NCI-H526 treated with DMSO at 0.1 percent for 48 hours (cell line): ENCODE data around the gene RANBP17.
"Not testable (repeated sequence)": the region's sequence is repeated elsewhere in the genome, so short reads cannot be mapped to it uniquely, and the experiment has no call there.

Source experiments
- DNase-seq: peaks from one replicate; lab custom pipeline; 2025; lab: John Stamatoyannopoulos, UW

Gene RANBP17

DNA sequence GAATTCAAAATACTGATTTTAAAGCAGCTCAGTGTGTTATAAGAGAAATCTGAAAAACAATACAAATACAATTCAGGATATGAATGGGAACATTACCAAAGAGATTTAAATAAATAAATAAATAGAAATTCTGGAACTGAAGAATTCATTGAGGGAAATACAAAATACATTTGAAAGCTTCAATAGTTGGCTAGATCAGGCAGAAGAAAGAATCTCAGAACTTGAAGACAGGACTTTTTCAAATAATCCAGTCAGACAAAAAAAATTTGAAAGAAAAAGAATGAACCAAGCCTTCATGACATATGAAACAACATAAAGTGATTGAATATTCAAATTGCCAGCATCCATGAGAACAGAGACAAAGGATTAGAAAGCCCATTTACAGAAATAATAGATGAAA lies 387.6 kb downstream of the RANBP17 start:
- no peak for DNase-seq

DNA sequence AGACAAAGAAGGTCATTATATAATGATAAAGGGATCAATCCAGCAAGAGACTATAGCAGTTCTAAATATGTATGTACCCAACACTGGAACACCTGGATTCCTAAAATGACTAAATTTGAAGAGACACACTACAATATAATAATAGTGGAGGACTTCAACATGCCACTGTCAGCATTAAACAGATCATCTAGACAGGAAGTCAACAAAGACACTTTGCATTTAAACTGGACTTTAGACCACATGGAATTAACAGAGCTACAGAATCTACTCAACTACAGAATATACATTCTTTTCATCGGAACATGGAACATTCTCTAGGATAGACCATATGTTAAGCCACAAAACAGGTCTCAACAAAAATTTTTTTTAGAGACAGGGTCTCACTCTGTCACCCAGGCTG lies 388.9 kb downstream of the RANBP17 start:
- no peak for DNase-seq

DNA sequence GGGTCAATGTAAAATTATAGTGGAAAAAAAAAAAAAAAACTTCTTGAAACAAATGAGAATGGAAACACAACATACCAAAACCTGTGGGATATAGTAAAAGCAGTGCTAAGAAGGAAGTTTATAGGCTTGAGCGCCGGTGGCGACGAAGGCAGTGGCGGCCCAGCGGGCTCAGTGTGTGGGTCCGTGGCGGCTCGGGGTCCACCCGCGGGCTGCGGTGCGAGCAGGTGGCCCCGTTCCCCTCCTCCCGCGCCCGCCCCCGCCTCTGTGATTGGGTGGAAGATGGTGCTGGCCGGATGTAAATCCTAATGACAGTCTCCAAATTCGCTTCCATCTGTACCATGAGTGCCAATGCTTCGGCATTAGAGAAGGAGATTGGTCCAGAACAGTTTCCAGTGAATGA lies 389.7 kb downstream of the RANBP17 start:
- no peak for DNase-seq

DNA sequence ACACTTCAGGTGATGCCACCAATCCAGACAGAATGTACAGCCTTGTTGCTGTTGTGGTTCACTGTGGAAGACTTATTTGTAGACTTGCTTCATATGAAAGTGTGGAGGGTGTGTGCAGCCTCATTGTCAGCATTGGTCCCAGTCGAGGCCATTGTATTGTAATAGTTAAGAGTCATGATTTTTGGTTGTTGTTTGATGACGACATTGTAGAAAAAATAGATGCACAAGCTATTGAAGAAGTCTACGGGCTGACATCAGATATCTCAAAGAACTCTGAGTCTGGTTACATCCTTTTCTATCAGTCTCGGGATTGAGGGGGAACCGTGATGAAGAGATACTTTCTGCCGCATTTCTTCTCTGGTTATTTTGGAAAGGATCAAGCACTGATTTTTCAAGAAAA lies 390.9 kb downstream of the RANBP17 start:
- no peak for DNase-seq

DNA sequence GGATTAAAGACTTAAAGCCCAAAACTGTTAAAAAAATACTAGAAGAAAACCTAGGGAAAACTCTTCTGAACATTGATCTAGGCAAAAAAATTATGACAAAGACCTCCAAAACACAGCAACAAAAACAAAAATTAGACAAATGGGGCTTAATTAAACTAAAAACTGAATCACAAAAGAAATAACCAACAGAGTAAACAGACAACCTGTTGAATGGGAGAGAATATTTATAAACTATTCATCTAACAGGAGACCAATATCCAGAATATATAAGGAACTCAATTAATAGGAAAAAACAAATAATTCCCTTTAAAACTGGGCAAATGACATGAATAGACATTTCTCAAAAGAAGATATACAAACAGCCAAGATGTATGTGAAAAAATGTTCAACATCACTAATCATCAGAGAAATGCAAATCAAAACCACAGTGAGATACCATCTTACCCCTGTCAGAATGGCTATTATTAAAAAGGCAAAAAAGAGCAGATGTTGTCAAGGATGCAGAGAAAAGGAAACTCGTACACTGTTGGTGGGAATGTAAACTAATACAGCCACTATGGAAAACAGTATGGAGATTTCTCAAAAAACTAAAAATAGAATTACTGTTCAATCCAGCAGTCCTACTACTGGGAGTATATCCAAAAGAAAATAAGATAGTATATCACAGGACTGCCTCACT lies 397.1 kb downstream of the RANBP17 start:
- peak; percentile 70 for DNase-seq

DNA sequence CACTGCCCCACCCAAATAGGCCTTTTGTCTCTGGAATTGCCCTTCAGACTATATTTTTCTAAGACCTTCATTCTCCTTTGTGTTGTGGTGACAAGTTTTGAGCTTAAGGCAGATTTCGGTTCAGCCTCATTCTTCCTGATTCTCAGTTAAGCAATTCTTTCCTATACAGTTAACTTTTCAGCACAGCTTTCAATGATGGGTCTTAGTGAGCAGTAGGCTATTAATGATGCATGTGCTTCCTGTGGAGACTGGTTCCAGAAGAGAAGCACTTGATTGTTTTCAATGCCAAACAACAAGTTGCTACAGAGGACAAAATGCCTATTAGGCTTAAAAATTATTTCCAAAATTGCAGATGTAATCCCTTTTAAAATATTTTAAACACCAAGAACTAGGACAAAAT lies 399.5 kb downstream of the RANBP17 start:
- DNase-seq: no peak

DNA sequence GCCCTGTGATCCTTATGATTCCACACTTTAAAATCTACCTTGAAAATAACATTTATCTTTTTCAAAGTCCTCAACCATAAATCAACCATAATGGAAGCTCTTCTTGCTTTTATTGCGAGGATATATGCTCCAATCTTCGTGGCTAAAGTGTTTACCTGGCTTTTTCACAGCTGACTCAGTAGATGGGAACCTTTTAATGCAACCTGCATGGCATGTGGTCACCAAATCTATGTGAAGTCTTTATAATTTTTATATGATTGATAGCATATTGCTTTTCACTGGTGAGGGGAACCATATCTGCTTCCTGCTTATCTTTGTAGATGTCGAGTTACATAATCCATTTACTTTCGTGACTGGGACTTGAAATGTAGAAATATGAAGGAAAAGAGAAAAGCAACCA lies 400.1 kb downstream of the RANBP17 start:
- DNase-seq: no peak

DNA sequence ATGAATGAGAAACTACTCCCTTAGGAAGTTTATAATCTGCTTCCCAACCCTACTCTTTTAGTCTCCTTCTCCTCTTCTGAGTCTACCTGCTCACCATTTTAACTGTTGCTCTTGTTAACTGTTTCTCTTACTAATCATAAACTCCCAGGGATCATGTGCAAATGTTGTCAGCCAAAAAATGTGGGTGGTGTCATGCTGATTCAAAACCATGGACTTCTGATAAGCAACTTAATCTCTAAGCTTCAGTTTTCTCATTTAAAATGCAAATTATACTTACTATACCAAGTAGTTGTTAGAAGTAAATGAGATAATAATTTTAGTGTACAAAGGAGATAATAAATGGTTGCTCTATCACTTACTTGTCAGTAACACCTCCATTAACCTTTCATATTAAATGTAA lies 401.4 kb downstream of the RANBP17 start:
- DNase-seq: no peak

DNA sequence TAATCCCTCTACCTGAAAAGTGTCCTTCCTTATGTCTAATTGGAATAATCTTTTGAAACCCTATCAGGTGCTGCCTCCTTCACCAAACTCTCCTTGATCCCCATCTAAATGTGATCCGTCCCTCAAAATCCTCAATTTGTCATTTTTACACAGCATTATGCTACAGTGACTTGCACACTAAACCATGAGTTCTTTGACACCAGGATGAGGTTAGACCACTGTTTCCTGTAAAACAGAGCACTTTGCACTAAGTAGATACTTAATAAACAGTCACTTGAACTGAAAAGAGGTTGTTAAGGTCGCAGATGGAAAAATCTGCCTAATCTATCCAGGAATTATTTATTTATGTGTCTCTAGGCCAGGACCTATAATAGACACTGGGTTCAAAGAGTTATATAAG lies 403.0 kb downstream of the RANBP17 start:
- DNase-seq: no peak

DNA sequence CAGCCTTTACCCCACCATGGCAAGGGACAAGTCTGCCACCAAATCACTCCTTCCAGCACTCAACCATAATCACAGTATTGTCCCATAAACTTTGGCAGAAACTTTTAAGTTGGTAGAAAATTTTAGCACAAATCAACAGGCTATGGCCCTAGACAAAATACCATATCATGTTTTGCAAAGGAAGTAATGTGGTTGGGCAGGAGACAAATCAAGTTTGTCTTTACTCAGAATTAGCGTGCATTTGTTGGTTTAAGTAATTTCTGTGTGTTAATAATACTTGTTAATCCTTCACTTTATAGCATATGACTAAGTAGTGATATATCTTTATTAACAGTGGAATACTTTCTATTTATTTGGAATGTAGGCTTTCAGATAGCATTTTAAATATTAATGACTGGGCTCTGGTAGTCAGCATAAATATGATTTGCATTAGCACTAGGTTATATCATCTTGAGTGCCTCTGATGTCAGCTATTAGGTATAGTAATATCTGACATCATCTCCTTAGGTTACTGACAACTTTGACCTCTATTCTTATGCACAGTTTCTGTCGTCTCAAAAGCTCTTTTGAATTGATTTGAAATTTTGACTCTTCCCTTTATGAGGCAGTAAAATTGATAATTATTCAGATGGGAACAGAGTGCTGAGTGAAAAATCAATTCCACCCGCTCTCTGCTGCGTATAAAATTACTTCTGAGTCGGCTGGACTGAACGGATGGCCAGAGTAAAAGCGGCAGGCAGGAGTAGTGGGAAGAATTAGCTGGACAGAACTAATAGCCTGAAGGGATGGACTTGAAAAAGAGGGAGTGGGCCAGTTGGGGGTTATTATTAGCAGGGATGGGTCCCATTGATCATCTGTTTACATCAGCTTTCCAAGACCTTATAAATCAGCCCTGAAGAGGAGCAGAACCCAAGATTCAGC lies 407.1 kb downstream of the RANBP17 start:
- no peak for DNase-seq

DNA sequence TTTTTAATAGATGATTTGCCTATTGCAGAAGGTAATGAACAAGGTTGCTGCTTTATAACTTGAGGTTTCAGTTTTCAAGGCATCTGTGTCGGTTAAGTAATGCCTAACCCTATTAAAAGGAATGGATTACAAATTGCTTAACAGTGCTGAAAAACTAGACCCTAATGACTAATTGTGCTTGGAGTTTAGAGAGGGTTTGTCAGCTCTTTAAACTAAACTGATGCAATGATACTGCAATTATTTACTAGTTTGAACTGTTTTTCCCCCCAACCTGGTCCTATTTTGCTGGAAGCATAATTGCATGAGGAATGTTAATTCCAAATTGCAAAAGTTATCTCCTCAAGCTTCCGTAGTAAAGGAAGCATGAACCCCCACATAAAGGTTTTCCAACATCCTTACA lies 407.9 kb downstream of the RANBP17 start:
- no peak for DNase-seq

DNA sequence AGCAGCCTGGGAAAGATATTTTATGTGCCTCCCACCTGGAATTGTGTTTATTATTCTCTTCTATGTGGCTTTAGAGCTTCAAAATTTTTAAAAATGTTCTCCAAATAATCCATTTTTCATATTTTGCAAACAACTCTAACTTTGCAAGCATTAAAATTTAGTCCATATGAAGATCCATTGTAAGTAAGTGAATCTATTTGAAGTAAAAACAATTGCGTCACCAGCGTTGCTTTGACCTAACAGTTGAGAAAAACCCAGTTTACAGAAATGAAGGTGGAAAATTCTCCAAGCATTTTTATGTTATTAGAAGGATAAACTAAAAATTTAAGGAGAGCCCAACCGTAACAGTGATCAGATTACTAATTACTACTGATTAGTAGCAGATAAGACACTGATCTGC lies 408.3 kb downstream of the RANBP17 start:
- DNase-seq: no peak

DNA sequence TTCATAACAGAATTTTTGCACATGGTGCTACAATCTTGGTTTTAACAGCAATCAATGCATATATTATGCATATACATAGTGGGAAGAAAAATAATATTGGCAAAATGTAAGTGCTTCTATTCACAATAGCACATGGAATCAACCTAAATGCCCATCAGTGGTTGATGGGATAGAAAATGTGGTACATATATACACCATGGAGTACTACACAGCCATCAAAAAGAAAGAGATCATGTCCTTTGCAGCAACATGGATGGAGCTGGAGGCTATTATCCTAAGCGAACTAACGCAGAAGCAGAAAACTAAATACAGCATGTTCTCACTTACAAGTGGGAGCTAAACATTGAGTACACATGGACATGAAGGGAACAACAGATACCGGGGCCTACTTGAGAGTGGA lies 410.0 kb downstream of the RANBP17 start:
- no peak for DNase-seq

DNA sequence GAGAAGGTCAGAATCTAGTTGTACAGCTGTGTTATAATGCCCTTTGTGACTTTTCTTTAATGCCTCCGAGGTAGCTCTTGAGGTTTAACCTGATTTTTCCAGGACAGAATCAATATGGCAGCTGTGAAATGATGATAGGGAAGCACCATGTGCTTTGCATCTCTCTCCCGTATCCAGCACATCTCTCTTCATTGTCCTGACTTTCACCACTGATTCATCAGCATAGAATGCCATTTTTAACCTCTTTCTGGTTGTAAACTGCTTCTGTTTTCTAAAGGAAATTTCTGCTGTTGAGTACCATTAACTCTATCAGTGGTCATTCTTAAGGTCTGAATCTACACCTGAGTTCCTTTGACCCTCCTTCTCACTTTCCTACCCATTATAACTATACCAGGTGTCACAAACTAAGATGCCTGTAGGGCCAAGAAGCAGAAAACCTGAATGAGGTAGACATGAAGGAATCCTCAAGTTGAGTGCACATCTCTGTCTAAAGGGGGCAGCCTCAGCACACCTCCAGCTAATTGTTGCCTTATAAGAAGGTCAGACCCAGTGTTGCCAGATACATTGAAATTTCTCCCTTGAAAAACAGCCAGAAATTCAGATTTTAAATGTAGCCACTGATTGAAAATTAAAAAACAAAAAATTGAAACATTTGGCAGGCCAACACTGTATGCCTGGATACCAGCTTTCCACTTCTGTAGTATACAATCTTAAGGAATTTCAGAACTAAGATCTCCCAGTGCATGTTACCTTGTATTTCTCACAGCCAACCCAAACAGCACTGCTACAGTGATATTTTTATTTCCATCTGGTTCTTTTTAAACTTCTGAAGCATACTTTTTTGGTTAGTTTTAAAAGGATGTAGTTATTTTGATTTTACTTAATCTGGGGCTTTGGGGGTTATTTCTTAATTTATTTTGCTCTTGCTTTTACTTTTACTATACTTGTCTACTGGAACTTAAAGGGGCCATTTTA lies 411.5 kb downstream of the RANBP17 start:
- peak; percentile 1 for DNase-seq

DNA sequence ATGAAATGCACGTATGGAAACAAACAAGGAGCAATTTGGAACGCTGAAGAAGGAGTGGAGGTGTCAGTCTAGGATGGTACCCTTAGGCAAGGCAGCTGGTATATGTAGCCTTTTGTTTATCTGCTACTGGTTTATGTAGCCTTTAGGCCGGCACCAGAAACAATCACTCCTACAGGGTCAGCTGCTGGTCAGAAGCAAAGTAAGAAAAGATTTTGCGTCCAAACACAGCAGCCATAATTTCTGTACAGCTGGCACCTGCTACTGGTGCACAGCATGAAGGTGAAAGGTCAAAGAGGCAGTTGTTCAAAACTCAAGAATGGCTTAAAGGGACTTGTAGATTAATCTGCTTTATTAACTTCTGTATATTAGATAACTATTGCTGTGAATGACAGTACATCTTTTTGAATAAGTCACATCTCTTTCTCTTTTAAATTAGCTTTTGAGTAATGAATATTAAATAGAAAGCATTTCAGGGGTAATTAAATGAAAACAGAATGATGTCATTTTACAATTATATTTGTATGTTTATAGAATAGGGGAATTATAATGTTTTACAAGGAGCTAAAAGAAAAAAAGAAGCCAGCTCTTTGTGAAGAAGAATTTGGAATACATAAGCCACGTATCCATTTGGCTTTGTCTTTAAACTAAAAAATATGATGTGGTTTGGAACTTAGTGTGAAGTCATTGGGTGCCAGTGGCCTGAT lies 414.2 kb downstream of the RANBP17 start:
- DNase-seq: no peak

DNA sequence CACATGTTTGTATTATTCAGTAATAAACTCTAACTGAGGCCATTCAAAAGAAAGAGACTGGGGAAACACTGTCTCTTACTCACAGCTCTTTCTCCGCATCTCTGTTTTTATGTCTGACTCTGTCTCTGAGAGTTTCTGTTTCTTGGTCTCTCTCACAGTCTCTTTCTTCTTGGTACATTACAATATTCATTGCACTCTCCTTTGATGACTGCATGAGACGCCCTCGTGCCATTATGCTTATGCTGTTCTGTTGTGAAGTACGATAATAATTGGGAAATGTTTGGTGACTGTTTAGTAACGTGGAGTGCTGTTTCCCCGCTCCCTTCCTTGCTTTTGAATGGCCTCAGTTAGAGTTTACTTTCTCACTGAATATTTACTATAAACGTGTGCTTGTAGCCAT lies 421.9 kb downstream of the RANBP17 start:
- DNase-seq: no peak

DNA sequence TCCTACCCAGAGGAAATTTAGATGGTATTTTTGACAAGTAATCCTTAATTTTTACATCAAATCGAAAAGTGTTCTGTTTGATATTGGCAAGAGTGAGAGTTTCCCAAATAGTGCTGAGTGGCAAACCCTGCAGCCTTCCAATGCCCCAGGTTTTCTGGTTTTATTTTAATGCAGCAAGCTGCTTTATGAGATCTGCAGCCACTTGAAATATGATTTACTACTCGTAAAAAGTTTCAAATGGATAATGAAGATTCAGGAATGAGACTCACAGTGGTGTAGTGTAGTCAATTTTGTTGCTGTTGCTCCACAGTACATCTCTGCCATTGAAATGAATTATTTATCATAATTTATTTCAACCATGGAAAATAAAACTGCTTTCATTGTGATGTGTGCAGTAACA lies 423.6 kb downstream of the RANBP17 start:
- DNase-seq: no peak

DNA sequence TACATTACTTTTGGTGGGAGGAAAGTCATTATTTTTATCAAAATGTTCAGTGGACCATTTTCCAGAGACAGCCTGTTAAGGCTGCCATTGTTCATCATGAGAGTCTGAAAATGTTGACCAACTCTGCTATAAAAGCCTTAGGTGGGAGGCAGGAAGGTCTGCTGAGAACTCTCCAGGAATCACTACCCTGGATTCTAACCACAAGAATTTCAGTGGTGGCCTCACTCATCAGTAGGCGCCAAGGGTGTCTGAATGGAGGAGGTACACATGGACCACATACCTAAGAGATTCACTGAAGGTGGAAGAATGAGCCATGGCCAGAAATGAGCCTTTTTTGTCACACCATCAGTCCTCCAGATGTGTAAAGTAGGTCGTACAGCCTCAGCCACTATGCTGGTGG lies 426.2 kb downstream of the RANBP17 start:
- no peak for DNase-seq

DNA sequence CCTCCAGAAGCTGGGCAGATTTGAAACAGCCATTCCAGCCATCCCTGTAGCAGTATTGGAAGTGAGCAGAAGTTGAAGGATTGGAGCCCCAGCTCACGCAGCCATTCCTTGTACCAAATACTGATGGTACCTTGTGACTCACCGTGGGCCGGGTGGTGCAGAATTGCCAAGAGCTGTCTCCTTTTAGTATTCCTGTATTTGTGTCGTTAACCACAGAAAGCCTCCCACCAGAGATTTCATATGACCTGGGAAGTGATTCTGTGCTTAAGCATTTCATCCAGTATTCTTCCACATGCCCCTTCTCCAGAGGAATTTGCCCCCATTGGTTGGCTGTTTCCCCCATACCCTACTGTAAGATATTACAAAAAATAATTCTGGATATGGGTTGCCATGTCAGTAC lies 429.6 kb downstream of the RANBP17 start:
- no peak for DNase-seq

DNA sequence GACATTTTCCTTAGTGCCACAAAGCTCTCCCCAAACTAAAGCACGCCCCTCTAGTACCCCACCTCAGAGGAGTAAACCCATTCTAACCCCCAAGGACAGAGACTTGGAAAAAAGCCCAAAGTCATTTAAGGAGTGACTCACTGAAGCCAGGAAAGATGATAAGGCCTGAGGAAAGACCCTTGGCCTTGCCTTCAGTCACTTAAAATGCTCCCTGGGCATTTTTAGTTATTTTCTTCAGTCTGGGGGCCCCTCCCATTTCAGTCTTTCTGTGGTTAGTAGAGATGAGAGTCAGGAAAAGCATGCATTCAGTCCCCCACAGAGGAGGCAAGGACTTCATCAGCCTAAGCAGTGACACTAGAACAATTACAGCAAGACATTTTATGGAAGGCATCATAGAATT lies 433.5 kb downstream of the RANBP17 start:
- no peak for DNase-seq

DNA sequence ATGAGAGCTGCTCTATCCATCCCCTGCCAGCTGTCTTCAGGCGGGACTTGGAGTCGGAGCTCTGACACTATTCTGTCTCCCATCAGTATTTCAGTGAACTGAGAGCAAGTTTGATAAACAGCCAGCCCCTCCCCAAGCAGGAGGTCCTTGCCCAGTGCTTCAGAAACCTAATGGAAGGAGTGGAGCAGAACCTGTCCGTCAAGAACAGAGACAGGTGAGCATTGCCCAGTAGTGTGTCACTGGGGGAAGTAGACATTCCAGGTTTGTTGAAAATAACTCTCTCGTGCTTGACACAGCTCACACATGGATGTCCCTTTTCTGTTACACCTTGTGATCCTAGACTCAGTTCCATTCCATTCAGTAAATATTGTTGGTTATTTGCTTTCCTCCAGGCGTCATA lies 434.0 kb downstream of the RANBP17 start:
- DNase-seq: no peak

DNA sequence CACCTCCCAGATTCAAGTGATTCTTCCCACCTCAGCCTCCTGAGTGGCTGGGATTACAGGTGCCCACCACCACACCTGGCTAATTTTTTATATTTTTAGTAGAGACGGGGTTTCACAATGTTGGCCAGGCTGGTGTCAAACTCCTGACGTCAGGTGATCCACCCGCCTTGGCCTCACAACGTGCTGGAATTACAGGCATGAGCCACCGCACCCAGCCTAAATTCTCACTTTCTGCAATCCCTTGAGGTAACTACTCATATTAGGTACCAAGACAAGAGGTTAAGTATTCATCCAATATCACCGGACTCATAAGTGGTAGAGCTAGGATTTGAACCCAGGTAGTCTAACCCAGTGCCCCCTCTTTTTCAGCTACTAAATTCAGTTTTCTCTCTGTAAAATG lies 436.1 kb downstream of the RANBP17 start:
- not testable (repeated sequence) for DNase-seq
